ENCODE data around the gene TEX2. TPM values are rescaled to one million over a fixed set of nuclear protein-coding genes. Genes with fewer than 3 reads are reported as not detected.

TEX2 gene
- polyA plus RNA-seq, 1 donor (not counting 4 experiments of a cell fraction or from before 2014, with no cell fraction given), result 44.4 TPM

GRCh38 chr17:64162554-64162953 is 100.5 kb downstream of the TEX2 start:
- FAIRE-seq (no peak), DNase-seq (ENCODE audit: low read depth, low spot score) (no peak)
- Histone ChIP-seq H3K36me3 (ENCODE audit: control insufficient read depth in 2 of 2, extremely low read depth in 1 of 2, insufficient read depth in 2 of 2, low read length in 2 of 2) (peaks cover 21 to 25% of the 10 kb centered on the region in 2 experiments), H3K4me1 (ENCODE audit: control insufficient read depth, extremely low read depth, insufficient read depth, low read length) (peaks cover 6% of the 10 kb centered on the region), H3K79me2 (ENCODE audit: control insufficient read depth, insufficient read depth, low read length) (no peaks in the 10 kb centered on the region), H3K4me2 (ENCODE audit: control insufficient read depth, extremely low read depth, insufficient read depth, low read depth, low read length) (no peak overlapping the region), H3K9me1 (ENCODE audit: control insufficient read depth, extremely low read depth, insufficient read depth, low read length) (no peaks in the 10 kb centered on the region), H3K9me3 (ENCODE audit: control insufficient read depth, low read depth, low read length) (no peaks in the 10 kb centered on the region), H4K20me1 (ENCODE audit: control insufficient read depth, extremely low read depth, insufficient read depth, low read length) (no peaks in the 10 kb centered on the region), H2AFZ (ENCODE audit: control insufficient read depth, low read length) (no peak overlapping the region), H3K4me3 (ENCODE audit: control insufficient read depth in 2 of 3, extremely low read depth in 1 of 3, insufficient read depth in 2 of 3, low read depth in 1 of 3, low read length in 3 of 3) (no peak overlapping the region), H3K9ac (ENCODE audit: control insufficient read depth, extremely low read depth, insufficient read depth, low read length) (no peak overlapping the region), H3K27ac (ENCODE audit: control insufficient read depth, insufficient read depth, low read length) (no peak overlapping the region), H3K27me3 (ENCODE audit: control insufficient read depth, extremely low read depth, insufficient read depth, low read length) (no peaks in the 10 kb centered on the region)
- dilution Hi-C loops (cut with MboI; ENCODE audit: extremely low pct_ligation_motif_present, low sequenced_read_pairs), result no loop called here
- TF ChIP-seq EZH2 (IDR thresholded peaks at IDR 0.05; ENCODE audit: low read length) (no peak), CTCF (optimal IDR thresholded peaks at IDR 0.05 in 1 of 3, IDR thresholded peaks at IDR 0.05 in 1 of 3, conservative IDR thresholded peaks at IDR 0.05 in 1 of 3; ENCODE audit: extremely low read depth in 1 of 3, insufficient read depth in 2 of 3, low read length in 3 of 3) (no peak)

GRCh38 chr17:64161380-64162176 is 101.5 kb downstream of the TEX2 start:
- no peak overlapping the region for H3K27ac ChIP-seq (ENCODE audit: control insufficient read depth, insufficient read depth, low read length)
- H3K4me1 ChIP-seq (ENCODE audit: control insufficient read depth, extremely low read depth, insufficient read depth, low read length), result peaks cover 6% of the 10 kb centered on the region
- peak; percentile 29 for FAIRE-seq

More at GRCh38 chr17:64161380-64162176, 101.5 kb downstream of the TEX2 start:
- Histone ChIP-seq H3K9ac (ENCODE audit: control insufficient read depth, extremely low read depth, insufficient read depth, low read length) (no peak overlapping the region), H4K20me1 (ENCODE audit: control insufficient read depth, extremely low read depth, insufficient read depth, low read length) (no peaks in the 10 kb centered on the region), H3K9me3 (ENCODE audit: control insufficient read depth, low read depth, low read length) (no peaks in the 10 kb centered on the region), H3K36me3 (ENCODE audit: control insufficient read depth in 2 of 2, extremely low read depth in 1 of 2, insufficient read depth in 2 of 2, low read length in 2 of 2) (peaks cover 16 to 20% of the 10 kb centered on the region in 2 experiments), H3K27me3 (ENCODE audit: control insufficient read depth, extremely low read depth, insufficient read depth, low read length) (no peaks in the 10 kb centered on the region), H2AFZ (ENCODE audit: control insufficient read depth, low read length) (no peak overlapping the region), H3K79me2 (ENCODE audit: control insufficient read depth, insufficient read depth, low read length) (no peaks in the 10 kb centered on the region), H3K4me3 (ENCODE audit: control insufficient read depth in 2 of 3, extremely low read depth in 1 of 3, insufficient read depth in 2 of 3, low read depth in 1 of 3, low read length in 3 of 3) (no peak overlapping the region), H3K4me2 (ENCODE audit: control insufficient read depth, extremely low read depth, insufficient read depth, low read depth, low read length) (no peak overlapping the region), H3K9me1 (ENCODE audit: control insufficient read depth, extremely low read depth, insufficient read depth, low read length) (no peaks in the 10 kb centered on the region)
- dilution Hi-C loops (cut with MboI; ENCODE audit: extremely low pct_ligation_motif_present, low sequenced_read_pairs), result no loop called here
- DNase-seq (ENCODE audit: low read depth, low spot score), result no peak
- TF ChIP-seq CTCF (optimal IDR thresholded peaks at IDR 0.05 in 1 of 3, IDR thresholded peaks at IDR 0.05 in 1 of 3, conservative IDR thresholded peaks at IDR 0.05 in 1 of 3; ENCODE audit: extremely low read depth in 1 of 3, insufficient read depth in 2 of 3, low read length in 3 of 3), result no peak
- TF ChIP-seq EZH2 (IDR thresholded peaks at IDR 0.05; ENCODE audit: low read length), result no peak

Measured in keratinocyte (primary cell).